Neuronal stem cell (in vitro differentiated cells): ENCODE results near the gene ZNF683.
"Not testable (repeated sequence)": the region's sequence is repeated elsewhere in the genome, so short reads cannot be mapped to it uniquely, and the experiment has no call there.

Experiments used
- DNase-seq: peaks from one replicate; pipeline ENCODE4 v3.0.0-alpha.2; 2013; ENCODE audit warnings: low spot score
- H2AFZ ChIP-seq: one replicate; pipeline ENCODE4 v1.6.1; 2013; ENCODE audit warnings: mild to moderate bottlenecking, low read length, inconsistent platforms
- H2AK5ac ChIP-seq: 2 replicates; pipeline ENCODE4 v1.6.1; 2013; ENCODE audit warnings: low read depth, mild to moderate bottlenecking, inconsistent platforms, low read length, moderate library complexity, mixed read lengths
- H2BK120ac ChIP-seq: 2 replicates; pipeline ENCODE4 v1.6.1; 2013; ENCODE audit warnings: low read depth, mild to moderate bottlenecking, inconsistent platforms, low read length, moderate library complexity, mixed read lengths
- H2BK12ac ChIP-seq: one replicate; pipeline ENCODE4 v1.6.1; 2013; ENCODE audit warnings: low read length, inconsistent platforms
- H2BK15ac ChIP-seq: 2 replicates; pipeline ENCODE4 v1.6.1; 2013; ENCODE audit warnings: mild to moderate bottlenecking, low read length, inconsistent platforms, mixed read lengths
- H2BK5ac ChIP-seq: one replicate; pipeline ENCODE4 v1.6.1; 2013; ENCODE audit warnings: inconsistent platforms, mild to moderate bottlenecking, low read length, moderate library complexity
- H3K14ac ChIP-seq: one replicate; pipeline ENCODE4 v1.6.1; 2013; ENCODE audit warnings: low read length, inconsistent platforms
- H3K18ac ChIP-seq: 2 replicates; pipeline ENCODE4 v1.6.1; 2013; ENCODE audit warnings: low read length, inconsistent platforms
- H3K23ac ChIP-seq: 2 replicates; pipeline ENCODE4 v1.6.1; 2013; ENCODE audit warnings: low read depth, mild to moderate bottlenecking, mixed read lengths, low read length, inconsistent platforms; ENCODE audit not compliant: poor library complexity
- H3K27ac ChIP-seq: replicated peaks from 3 replicates; pipeline ENCODE4 v1.5.1; 2013; ENCODE audit warnings: low read length, inconsistent platforms
- H3K27me3 ChIP-seq, 3 experiments: 2 replicates each; pipeline ENCODE4 v1.6.1; 2013; ENCODE audit warnings: low read length in 3 of 3, mild to moderate bottlenecking in 2 of 3, inconsistent platforms in 1 of 3, low read depth in 1 of 3, mixed read lengths in 1 of 3, moderate library complexity in 1 of 3; ENCODE audit not compliant: control insufficient read depth in 3 of 3, insufficient read depth in 3 of 3
- H3K36me3 ChIP-seq, 2 donors: replicated peaks in 1 of 2; 2 replicates each; pipeline ENCODE4 v1.6.1; 2013; ENCODE audit warnings: low read length in 2 of 2; ENCODE audit not compliant: control insufficient read depth in 2 of 2, insufficient read depth in 2 of 2
- H3K4ac ChIP-seq: 2 replicates; pipeline ENCODE4 v1.6.1; 2013; ENCODE audit warnings: inconsistent platforms, mild to moderate bottlenecking, low read length, moderate library complexity
- H3K4me1 ChIP-seq, 2 donors: 1 replicate in 1 of 2; 2 replicates in 1 of 2; pipeline ENCODE4 v1.6.1; 2013; ENCODE audit warnings: low read length in 2 of 2, low read depth in 1 of 2; ENCODE audit not compliant: control insufficient read depth in 2 of 2, insufficient read depth in 1 of 2
- H3K4me2 ChIP-seq: one replicate; pipeline ENCODE4 v1.6.1; 2013; ENCODE audit warnings: mild to moderate bottlenecking, low read length, inconsistent platforms; ENCODE audit not compliant: insufficient read depth, poor library complexity, severe bottlenecking
- H3K4me3 ChIP-seq, 2 donors: 2 replicates each; pipeline ENCODE4 v1.5.1; 2013; ENCODE audit warnings: low read length in 2 of 2, mild to moderate bottlenecking in 2 of 2, inconsistent platforms in 1 of 2, moderate library complexity in 1 of 2
- H3K79me1 ChIP-seq: one replicate; pipeline ENCODE4 v1.6.1; 2013; ENCODE audit warnings: low read depth, mild to moderate bottlenecking, inconsistent platforms, low read length, moderate library complexity
- H3K9ac ChIP-seq: one replicate; pipeline ENCODE4 v1.6.1; 2013; ENCODE audit warnings: mild to moderate bottlenecking, low read depth, low read length, inconsistent platforms; ENCODE audit not compliant: poor library complexity
- H3K9me3 ChIP-seq, 2 donors: replicated peaks in 1 of 2; 2 replicates each; pipeline versions ENCODE3 to v1.6.1; 2013; ENCODE audit warnings: low read length in 2 of 2, mild to moderate bottlenecking in 2 of 2, inconsistent platforms in 1 of 2, low read depth in 1 of 2, mixed read lengths in 1 of 2, moderate library complexity in 1 of 2; ENCODE audit not compliant: control insufficient read depth in 2 of 2, insufficient read depth in 1 of 2
- H4K8ac ChIP-seq: one replicate; pipeline ENCODE4 v1.6.1; 2013; ENCODE audit warnings: low read depth, mild to moderate bottlenecking, inconsistent platforms, low read length, moderate library complexity
- H4K91ac ChIP-seq: one replicate; pipeline ENCODE4 v1.6.1; 2013; ENCODE audit warnings: low read length, low read depth, mild to moderate bottlenecking, inconsistent platforms; ENCODE audit not compliant: poor library complexity
- WGBS, 2 donors: extraction: QIAGEN DNeasy Blood & Tissue Kit; methylation state at CpG; one replicate each; pipeline ENCODE4 v1.1.7; 2013; ENCODE audit warnings: missing lambda C conversion rate in 2 of 2, mixed read lengths in 1 of 2; ENCODE audit not compliant: insufficient read length in 2 of 2, insufficient replicate concordance in 1 of 2; ENCODE audit errors: extremely low coverage in 2 of 2; 5-methylcytosine and 5-hydroxymethylcytosine counted together

Gene ZNF683

DNA sequence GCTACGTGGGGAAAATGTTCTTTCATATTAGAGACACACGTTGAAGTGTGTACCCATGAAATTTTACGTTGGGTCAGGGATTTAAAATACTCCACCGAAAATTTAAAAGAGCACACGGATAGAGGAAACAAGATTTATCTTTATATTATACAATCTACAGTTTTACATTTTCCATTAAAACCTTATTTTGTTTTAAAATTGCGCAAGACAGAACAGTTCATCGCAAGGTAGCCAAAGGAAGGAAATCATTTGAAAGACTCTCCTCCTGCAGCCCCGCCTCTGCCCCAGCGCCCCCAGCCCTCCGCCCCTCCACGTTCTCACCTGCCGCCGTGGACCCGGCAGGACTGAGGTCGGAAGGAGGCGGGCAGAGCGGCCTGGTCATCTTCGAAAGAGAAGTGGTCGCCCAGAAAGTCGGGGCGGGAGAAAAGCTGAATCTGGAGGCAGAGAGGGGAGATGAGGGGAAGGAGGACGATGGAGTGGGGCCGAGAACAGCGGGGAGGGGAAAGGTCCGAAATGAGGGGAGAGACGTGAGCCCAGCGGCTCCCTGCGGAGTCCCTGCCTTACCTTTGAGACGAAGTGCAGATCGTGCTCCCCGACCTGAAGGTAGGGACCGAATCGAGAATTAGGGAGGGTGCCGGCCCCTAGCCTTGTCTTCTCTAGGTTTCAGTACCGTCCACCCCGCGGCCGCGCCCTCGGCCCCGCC is 36.6 kb downstream of the ZNF683 start:
- no peak overlapping the region for H4K8ac ChIP-seq
- H3K4me2 ChIP-seq = peak overlapping the region; percentile 91
- peak overlapping the region; percentile 99 for H2BK15ac ChIP-seq
- H2AK5ac ChIP-seq = no peak overlapping the region
- WGBS, 2 donors = no CpG with 5 or more reads among the region's 41 CpGs
- no peak for DNase-seq
- no peaks in the 10 kb centered on the region for H3K27me3 ChIP-seq
- H3K4me3 ChIP-seq = peak overlapping the region; percentile 30 to 88
- no peak overlapping the region for H3K23ac ChIP-seq
- H3K79me1 ChIP-seq = peaks cover 2% of the 10 kb centered on the region
- no peaks in the 10 kb centered on the region for H3K9me3 ChIP-seq
- no peak overlapping the region for H4K91ac ChIP-seq
- H2BK12ac ChIP-seq = peak overlapping the region; percentile 94
- H2BK120ac ChIP-seq = no peak overlapping the region
- H2BK5ac ChIP-seq = no peak overlapping the region
- peak overlapping the region; percentile 97 for H3K18ac ChIP-seq
- no peak overlapping the region for H3K27ac ChIP-seq
- H3K4ac ChIP-seq = no peak overlapping the region
- H3K9ac ChIP-seq = peak overlapping the region; percentile 86
- H3K36me3 ChIP-seq = peaks cover 0 to 3% of the 10 kb centered on the region in 2 donors
- peak overlapping the region; percentile 78 for H2AFZ ChIP-seq
- peak overlapping the region; percentile 71 for H3K14ac ChIP-seq
- peaks cover 14 to 22% of the 10 kb centered on the region in 2 donors for H3K4me1 ChIP-seq

DNA sequence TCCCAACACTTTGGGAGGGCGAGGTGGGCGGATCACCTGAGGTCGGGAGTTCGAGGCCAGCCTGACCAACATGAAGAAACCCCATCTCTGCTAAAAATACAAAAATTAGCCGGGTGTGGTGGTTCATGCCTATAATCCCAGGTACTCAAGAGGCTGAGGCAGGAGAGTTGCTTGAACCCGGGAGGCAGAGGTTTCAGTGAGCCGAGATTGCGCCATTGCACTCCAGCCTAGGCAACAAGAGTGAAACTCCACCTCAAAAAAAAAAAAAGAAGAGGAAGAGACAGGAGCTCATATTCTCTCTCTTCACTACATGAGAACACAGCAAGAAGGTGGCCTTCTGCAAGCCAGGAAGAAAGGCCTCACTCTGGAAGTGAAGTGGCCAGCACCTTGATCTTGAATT is 39.2 kb downstream of the ZNF683 start:
- not testable (repeated sequence) for H3K79me1 ChIP-seq, H3K27ac ChIP-seq, H3K9me3 ChIP-seq, H3K27me3 ChIP-seq, H2AFZ ChIP-seq, H4K8ac ChIP-seq, H2BK120ac ChIP-seq, DNase-seq, H3K14ac ChIP-seq, H3K9ac ChIP-seq, H4K91ac ChIP-seq, H3K4me2 ChIP-seq, H3K23ac ChIP-seq, H2BK5ac ChIP-seq, H2BK12ac ChIP-seq, H3K36me3 ChIP-seq, H2BK15ac ChIP-seq, H3K4ac ChIP-seq, H3K4me3 ChIP-seq, H3K18ac ChIP-seq, H2AK5ac ChIP-seq
- WGBS, 2 donors = no CpG with 5 or more reads among the region's 8 CpGs
- peaks cover 14 to 19% of the 10 kb centered on the region in 2 donors for H3K4me1 ChIP-seq

DNA sequence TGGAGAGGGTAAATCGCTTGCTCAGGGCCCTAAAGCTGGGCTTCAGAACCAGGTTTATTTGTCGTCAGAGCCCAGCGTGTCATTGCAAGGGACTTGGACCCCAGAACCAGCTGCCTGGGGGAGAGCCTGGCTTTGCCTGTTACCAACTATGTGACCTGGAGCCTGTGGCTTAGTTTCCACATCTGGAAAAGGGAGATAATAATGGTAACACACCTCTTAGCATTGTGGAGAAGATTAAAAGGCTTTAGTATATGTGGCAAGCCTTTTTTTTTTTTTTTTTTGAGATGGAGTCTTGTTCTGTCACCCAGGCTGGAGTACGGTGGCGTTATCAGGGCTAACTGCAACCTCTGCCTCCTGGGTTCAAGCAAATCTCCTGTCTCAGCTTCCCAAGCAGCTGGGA is 42.3 kb downstream of the ZNF683 start:
- Histone ChIP-seq H3K4me3 (no peak overlapping the region), H3K4ac (no peak overlapping the region), H3K23ac (no peak overlapping the region), H2AK5ac (no peak overlapping the region), H3K27me3 (no peaks in the 10 kb centered on the region), H4K91ac (no peak overlapping the region), H3K14ac (no peak overlapping the region), H3K79me1 (no peaks in the 10 kb centered on the region), H3K36me3 (peaks cover 0 to 12% of the 10 kb centered on the region in 2 donors), H3K9ac (no peak overlapping the region), H4K8ac (no peak overlapping the region), H2BK12ac (no peak overlapping the region), H2AFZ (no peak overlapping the region), H3K4me2 (no peak overlapping the region), H2BK120ac (no peak overlapping the region), H3K9me3 (no peaks in the 10 kb centered on the region), H2BK15ac (no peak overlapping the region), H3K27ac (no peak overlapping the region), H2BK5ac (no peak overlapping the region), H3K4me1 (peaks cover 3 to 12% of the 10 kb centered on the region in 2 donors), H3K18ac (no peak overlapping the region)
- no peak for DNase-seq
- no CpG with 5 or more reads among the region's 5 CpGs for WGBS, 2 donors

DNA sequence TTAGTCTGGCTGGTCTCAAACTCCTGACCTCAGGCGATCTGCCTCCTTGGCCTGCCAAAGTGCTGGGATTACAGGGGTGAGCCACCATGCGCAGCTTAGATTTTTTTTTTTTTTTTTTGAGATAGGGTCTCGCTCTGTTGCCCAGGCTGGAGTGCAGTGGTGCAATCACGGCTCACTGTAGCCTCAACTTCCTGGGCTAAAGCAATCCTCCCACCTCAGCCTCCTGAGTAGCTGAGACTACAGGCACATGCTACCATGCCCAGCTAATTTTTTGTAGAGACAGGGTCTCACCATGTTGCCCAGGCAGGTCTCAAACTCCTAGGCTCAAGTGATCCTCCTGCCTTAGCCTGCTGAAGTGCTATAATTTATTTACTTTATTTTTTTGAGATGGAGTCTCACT is 43.2 kb downstream of the ZNF683 start:
- H2BK12ac ChIP-seq, H3K27ac ChIP-seq, H3K79me1 ChIP-seq, H3K14ac ChIP-seq, H2AFZ ChIP-seq, H3K4me2 ChIP-seq, H4K8ac ChIP-seq, H2BK5ac ChIP-seq, H3K4me3 ChIP-seq, H3K9me3 ChIP-seq, H2BK120ac ChIP-seq, H3K23ac ChIP-seq, H3K4ac ChIP-seq, H2BK15ac ChIP-seq, DNase-seq, H3K18ac ChIP-seq, H4K91ac ChIP-seq, H3K9ac ChIP-seq, H2AK5ac ChIP-seq, H3K27me3 ChIP-seq: not testable (repeated sequence)
- WGBS, 2 donors = no CpG with 5 or more reads among the region's 4 CpGs
- H3K36me3 ChIP-seq = peaks cover 0 to 14% of the 10 kb centered on the region in 2 donors
- peaks cover 3 to 12% of the 10 kb centered on the region in 2 donors for H3K4me1 ChIP-seq
